Measurements from ENCODE around the gene MRPL11. TPM values are rescaled to one million over a fixed set of nuclear protein-coding genes. Genes with fewer than 3 reads are reported as not detected.
A peak's percentile ranks its signal among the peaks of the same experiment; 100 is the strongest.

The MRPL11 gene
- total and polyA plus RNA-seq, 3 donors from 2014 or later: 21.2 to 50.0 (median 23.7) TPM

DNA sequence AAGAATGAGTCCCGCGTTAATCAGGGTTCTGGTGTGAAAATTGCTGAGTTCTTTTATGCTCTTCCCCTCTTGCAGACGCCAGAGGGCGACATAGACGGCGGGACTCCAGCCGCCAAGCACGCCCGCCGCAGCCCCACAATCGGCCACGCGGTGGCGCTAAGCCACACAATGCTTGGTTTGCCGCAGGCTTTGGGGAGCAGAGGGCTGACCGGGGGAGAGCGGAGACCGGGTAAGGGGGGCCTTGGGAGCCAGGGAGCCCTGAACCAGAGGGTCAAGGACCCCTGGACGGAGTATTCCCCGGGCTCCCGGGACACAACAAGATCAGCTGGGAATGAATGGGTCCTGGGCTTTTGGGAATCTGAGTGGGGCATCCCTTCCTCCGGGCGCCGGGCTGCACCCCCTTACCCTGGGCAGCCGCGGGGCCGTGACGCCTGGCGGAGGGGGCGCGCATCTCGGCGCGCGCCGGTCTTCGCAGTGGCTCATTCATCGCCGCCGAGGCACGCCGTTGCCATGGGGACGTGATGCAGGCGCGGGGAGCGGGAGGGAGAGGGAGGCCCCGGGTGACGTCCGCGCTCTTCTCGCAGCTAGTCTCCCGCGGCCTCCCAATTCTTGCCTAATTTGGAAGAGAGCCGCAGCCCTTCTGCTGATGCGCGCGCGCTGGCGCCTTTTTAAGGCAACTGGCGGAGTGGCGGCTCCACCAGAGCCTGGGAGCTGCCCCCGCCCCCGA, 30.0 kb downstream of the MRPL11 start:
- DNase-seq: peak; percentile 94
- H3K9me3 ChIP-seq: no peaks in the 10 kb centered on the region
- intact Hi-C loops (cut with DNase I; ENCODE audit: low total_unique reads): no loop called here
- no peaks in the 10 kb centered on the region for H3K27me3 ChIP-seq
- peaks cover 5% of the 10 kb centered on the region for H3K4me1 ChIP-seq
- H3K36me3 ChIP-seq (ENCODE audit: low read depth, missing control alignments): no peaks in the 10 kb centered on the region
- H3K4me3 ChIP-seq: peak overlapping the region; percentile 42 to 52
- 1% methylated on average over 12 to 31 of the region's 63 CpGs for WGBS, 2 donors
- H3K27ac ChIP-seq: peak overlapping the region in 1 of 2 donors; percentile 53
- TF ChIP-seq, protein P1, sequence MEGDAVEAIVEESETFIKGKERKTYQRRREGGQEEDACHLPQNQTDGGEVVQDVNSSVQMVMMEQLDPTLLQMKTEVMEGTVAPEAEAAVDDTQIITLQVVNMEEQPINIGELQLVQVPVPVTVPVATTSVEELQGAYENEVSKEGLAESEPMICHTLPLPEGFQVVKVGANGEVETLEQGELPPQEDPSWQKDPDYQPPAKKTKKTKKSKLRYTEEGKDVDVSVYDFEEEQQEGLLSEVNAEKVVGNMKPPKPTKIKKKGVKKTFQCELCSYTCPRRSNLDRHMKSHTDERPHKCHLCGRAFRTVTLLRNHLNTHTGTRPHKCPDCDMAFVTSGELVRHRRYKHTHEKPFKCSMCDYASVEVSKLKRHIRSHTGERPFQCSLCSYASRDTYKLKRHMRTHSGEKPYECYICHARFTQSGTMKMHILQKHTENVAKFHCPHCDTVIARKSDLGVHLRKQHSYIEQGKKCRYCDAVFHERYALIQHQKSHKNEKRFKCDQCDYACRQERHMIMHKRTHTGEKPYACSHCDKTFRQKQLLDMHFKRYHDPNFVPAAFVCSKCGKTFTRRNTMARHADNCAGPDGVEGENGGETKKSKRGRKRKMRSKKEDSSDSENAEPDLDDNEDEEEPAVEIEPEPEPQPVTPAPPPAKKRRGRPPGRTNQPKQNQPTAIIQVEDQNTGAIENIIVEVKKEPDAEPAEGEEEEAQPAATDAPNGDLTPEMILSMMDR (IDR thresholded peaks at IDR 0.05): peak; percentile 99 to 100 (median 99)
- TF ChIP-seq POLR2A (IDR thresholded peaks at IDR 0.05): no peak

DNA sequence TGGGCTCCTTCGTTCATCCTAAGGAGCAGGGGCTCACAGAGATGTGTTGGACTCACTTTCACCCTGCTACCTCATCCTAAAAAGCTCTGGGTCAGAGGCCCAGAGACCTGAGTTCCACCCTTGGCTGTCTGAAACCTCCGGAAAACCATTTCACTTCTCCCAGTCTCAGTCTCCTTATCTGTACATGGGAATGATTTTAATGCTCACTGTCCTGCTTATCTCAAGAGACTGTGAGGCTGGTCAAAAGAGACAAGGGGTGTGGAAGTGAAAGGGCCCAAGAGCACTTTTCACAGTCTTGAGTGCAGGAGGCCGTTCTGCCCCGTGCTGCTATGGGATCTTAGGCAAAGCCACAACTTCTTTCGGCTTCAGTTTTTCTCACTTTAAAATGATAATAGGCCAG, 31.0 kb downstream of the MRPL11 start:
- Histone ChIP-seq H3K9me3 (no peaks in the 10 kb centered on the region), H3K27ac (no peak overlapping the region), H3K36me3 (ENCODE audit: low read depth, missing control alignments) (no peaks in the 10 kb centered on the region), H3K27me3 (no peaks in the 10 kb centered on the region), H3K4me1 (peaks cover 5% of the 10 kb centered on the region), H3K4me3 (no peak overlapping the region)
- intact Hi-C loops (cut with DNase I; ENCODE audit: low total_unique reads): no loop called here
- no peak for DNase-seq
- no peak for TF ChIP-seq POLR2A (IDR thresholded peaks at IDR 0.05)
- TF ChIP-seq, protein P1 (IDR thresholded peaks at IDR 0.05): no peak
- WGBS, 2 donors: 61 to 73% methylated on average over 3 to 5 of the region's 5 CpGs

DNA sequence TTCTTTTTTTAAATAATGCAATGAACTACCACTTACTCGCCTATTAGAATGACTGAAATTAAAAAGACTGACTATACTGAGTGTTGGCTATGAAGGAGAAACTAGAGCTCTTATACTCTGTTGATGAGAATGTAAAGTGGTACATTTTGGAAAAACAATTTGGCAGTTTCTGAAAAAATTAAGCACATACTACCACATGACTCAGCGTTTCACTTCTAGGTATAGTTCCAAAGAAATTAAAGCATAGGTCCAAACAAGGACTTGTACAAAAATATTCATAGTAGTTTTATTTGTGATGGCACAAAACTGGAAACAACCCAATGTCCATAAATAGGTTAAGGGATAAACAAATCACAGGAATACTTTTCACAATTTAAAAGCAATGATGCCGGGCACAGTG, 44.7 kb downstream of the MRPL11 start:
- Histone ChIP-seq H3K9me3 (no peaks in the 10 kb centered on the region), H3K27ac (no peak overlapping the region), H3K36me3 (ENCODE audit: low read depth, missing control alignments) (no peaks in the 10 kb centered on the region), H3K27me3 (no peaks in the 10 kb centered on the region), H3K4me3 (no peak overlapping the region), H3K4me1 (no peaks in the 10 kb centered on the region)
- intact Hi-C loops (cut with DNase I; ENCODE audit: low total_unique reads): no loop called here
- no peak for DNase-seq
- no peak for TF ChIP-seq POLR2A (IDR thresholded peaks at IDR 0.05)
- TF ChIP-seq, protein P1 (IDR thresholded peaks at IDR 0.05): no peak
- WGBS, 2 donors: 69 to 79% methylated on average over 3 of the region's 3 CpGs

DNA sequence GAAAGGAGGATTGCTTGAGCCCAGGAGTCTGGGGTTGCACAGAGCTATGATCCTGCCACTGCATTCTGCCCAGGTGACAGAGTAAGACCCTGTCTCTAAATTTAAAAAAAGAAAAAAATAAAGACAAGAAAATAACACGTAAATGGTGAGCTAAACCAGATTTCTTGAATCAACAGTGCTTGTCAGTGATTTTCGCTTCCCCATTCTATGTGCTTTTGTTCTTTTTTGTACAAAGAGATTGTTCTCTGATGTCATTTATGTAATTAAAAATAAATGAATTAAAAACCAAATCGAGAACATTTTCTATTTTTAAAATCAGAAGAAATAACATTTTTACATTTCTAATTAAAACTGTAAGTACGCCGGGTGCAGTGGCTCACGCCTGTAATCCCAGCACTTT, 47.3 kb downstream of the MRPL11 start:
- H3K36me3 ChIP-seq (ENCODE audit: low read depth, missing control alignments): no peaks in the 10 kb centered on the region
- H3K9me3 ChIP-seq: no peaks in the 10 kb centered on the region
- H3K4me1 ChIP-seq: no peaks in the 10 kb centered on the region
- no peak overlapping the region for H3K27ac ChIP-seq
- 77 to 87% methylated on average over 6 of the region's 6 CpGs for WGBS, 2 donors
- no peaks in the 10 kb centered on the region for H3K27me3 ChIP-seq
- DNase-seq: no peak
- intact Hi-C loops (cut with DNase I; ENCODE audit: low total_unique reads): no loop called here
- no peak overlapping the region for H3K4me3 ChIP-seq
- TF ChIP-seq POLR2A (IDR thresholded peaks at IDR 0.05): no peak
- TF ChIP-seq, protein P1 (IDR thresholded peaks at IDR 0.05): no peak
